Hematopoietic multipotent progenitor cell treated with erythropoietin and hydrocortisone succinate and interleukin-3 and kit ligand, for 6 days (in vitro differentiated cells): Measurements from ENCODE around the gene UBAP2.
A peak's percentile ranks its signal among the peaks of the same experiment; 100 is the strongest.
"Not testable (repeated sequence)": the region's sequence is repeated elsewhere in the genome, so short reads cannot be mapped to it uniquely, and the experiment has no call there.

Experiments used
- DNase-seq: peaks from one replicate; pipeline ENCODE4 v3.0.0-alpha.2; 2015

The UBAP2 gene

DNA sequence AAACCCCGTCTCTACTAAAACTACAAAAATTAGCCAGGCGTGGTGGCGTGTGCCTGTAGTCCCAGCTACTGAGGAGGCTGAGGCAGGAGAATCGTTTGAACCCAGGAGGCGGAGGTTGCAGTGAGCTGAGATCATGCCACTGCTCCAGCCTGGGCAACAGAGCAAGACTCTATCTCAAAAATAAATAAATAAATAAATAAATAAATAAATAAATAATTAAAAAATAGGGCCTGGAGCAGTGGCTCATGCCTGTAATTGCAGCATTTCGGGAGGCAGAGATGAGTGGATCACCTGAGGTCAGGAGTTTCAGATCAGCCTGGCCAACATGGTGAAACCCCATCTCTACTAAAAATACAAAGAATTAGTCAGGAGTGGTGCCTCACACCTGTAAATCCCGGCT lies 86.2 kb downstream of the UBAP2 start:
- DNase-seq, result not testable (repeated sequence)

DNA sequence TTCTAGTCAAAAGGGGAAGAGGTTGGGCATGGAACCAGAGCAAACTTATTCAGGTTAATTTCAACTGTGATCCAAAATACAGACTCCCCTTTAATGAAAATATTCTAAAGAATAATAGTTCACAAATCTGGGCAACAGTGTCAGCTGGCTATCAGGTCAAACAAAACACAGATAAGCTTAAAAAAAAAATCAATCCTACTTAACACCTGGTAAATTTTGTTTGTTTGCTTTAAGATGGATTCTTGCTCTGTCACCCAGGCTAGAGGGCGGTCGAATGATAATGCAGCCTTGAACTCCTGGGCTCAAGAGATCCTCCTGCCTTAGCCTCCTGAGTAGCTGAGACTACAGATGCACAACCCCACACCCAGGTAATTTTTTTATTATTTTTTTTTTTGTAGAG lies 89.0 kb downstream of the UBAP2 start:
- no peak for DNase-seq

DNA sequence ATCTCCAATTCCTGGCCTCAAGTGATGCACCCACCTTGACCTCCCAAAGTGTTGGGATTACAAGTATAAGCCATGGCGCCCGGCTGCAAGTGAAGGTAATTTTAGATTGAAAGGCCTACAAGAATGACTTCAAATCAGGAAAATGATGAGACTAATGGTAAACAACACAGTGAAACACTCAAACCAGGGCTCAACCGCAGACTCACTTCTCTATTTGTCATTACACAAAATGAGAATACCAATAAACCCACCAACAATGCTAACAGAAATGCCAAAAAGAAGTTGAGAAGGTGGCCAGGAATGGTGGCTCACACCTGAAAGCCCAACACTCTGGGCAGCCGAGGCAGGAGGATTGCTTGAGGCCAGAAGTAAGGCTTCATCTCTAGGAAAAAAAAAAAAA lies 92.1 kb downstream of the UBAP2 start:
- DNase-seq, result no peak

DNA sequence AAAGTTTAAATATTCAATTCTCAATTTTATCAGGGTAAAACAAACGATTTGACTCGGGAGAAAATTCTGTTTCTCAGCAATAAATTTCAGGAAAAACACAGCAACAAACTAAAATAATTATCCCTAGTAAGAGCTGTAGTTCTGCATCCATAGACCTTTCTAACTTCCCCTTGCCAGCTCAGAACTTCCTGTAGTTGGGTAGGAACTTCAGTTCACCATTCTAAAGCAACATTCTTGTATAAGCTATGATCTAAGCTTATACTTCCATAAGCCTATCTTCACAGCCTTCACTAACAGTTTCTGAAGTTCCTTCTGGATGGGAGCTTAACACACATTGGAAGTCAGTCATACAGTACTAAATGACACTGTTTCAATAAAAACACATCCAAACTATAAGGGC lies 96.6 kb downstream of the UBAP2 start:
- peak; percentile 13 for DNase-seq

DNA sequence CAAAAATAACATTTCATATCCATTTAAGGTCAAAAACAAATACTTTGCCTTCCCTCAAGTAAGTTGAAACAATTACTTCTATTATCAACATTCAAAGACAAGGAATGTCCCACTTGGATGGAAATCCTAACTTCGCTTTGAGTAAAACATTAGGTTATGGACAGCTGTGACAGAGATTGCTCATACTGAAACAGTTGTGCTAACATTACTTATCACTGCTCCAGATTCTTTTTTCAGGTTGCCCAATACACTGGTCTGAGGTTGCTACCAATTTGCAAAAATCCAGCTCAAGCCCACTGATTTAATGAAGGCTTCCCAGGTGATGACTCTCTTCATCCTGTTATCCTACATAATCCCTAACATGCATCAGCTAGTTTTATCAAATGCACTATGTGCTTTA lies 98.3 kb downstream of the UBAP2 start:
- no peak for DNase-seq

DNA sequence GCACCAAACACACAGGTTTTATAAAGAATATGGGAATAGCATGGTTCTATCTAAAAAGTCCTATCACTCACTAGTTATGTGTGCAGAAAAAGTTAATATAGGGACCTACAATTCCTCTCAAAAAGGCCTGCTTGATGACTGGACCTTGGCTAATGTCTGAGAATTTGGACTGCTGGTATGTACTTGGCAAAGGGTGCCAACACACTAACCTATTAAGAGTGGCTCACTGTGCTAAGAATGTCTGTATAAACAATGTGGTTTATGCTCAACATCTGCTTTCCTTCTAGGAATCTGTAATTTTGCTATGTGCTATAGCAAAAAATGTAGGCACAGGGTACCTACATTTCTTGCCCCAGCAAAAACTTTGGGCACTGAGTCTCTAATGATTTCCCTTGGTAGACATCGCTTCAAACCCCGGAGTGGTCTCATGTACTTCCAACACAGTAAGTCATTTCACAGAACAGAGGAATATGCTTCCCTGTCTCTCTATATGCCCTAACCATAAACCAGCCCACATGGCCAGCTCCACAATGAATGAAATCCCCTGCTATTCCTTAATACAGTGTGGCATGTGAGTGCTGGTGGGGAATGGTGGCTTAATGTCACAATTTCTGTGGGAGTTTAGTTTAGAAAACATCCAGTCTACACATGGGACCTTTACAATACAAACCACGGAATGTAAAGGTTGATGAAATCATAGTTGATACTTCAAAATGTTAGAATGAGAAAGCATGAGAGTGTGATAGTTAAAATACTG lies 101.7 kb downstream of the UBAP2 start:
- no peak for DNase-seq

DNA sequence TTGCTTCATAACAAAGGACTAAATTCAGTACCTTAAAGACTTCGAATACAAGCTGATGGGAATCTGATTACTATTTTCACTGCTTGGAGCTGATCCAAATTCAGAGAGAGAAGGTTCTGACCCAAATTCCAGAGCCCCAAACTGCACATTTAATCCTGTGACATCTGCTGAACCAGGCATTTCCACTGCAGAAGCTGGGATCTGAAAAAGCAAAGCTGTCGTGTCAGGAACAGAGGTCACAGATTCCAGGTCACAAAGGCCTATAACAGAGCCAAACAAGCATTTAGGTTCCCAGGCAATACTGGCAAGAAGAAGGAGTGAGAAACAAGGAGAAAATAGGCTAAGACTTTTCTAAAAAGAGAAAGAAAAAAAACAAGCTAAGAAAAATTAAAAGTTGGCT lies 105.3 kb downstream of the UBAP2 start:
- DNase-seq, result no peak

DNA sequence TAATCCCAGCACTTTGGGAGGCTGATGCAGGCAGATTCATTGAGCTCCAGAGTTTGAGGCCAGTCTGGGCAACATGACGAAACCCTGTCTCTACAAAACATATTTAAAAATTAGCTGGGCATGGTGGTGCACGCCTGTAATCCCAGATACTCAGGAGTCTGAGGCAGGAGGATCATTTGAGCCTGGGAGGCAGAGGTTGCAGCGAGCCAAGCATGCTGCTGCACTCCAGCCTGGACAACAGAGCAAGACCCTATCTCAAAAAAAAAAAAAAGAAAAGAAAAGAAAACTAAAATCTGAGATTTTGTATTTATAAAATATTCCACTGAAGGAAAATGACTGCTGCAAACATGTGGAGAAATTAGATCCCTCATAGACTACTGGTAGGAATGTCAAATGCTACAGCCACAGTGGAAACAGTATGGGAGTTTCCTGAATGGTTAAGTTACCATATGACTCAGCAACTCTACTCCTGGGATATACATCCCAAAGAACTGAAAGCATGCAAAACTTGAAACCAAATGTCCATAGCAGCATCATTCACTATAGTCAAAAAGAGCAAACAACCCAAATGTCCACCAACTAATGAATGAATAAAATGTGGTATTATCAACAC lies 106.1 kb downstream of the UBAP2 start:
- no peak for DNase-seq

DNA sequence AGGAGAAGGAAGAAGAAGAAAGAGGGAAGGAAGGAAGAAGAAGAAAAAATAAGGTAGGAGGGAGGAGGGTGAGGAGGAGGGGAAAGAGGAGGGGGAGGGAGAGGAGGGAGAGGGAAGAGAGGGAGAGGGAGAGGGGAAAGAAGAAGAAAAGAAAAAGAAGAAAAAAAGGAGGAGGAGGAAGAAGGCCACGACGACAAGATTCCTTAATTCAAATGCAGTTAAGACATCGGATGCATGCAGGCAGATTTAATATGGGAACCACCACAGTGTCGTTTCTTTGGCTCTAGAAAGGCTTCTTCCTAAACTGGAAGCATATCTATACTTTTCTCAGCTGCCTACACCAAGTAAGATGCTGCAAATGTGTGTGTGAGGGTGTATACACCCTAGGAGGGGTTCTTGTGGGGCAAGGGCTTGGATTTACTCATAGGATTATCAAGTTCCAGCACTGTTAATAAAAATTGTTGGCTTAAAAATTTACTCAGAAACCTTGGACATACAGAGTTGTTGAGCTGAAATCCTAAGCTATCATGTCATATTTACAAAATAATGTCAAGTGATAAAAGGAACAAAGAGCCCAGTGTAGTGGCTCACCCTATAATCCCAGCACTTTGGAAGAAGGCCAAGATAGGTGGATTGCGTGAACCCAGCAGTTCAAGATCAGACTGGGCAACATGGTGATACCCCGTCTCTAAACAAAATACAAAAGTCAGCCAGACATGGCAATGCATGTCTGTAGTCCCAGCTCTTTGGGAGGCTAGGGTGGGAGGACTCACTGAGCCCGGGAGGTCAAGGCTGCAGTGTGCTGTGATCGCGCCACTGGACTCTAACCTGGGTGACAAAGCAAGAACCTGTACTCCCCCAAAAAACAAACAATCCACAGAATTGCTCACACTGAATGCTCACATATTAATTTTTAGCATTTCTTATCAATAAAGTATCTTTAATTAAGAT lies 108.5 kb downstream of the UBAP2 start:
- no peak for DNase-seq

DNA sequence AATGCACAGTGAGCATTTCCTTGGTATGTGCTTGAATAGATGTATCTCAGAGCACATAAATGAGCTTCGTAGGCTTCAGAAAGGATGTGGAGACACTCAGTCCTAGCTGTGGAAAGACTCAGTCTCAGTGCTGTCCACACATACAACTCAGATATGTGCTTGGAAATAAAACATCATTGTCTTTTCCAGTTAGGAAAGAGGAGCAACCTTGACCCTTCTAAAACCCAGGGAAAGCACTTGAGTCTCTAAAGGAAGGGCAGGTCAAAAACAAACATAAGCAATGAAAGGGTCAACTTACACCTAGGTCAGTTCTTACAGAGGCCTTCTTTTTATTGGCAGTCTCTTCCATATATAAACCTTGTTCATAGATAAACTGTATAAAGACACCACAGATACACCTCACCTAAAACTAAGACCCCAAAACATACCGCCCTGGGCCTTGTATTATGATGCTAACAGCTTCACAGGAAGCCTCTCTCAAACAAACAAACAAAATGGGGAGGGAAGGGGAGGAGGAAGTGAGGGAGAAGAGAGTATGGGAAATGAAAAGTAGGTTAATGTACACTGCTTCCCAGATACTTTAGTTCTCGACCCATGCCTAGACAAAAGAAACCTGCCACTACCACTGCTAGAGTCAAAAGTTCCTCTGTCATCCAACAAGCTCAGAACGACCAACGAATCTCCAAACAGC lies 114.4 kb downstream of the UBAP2 start:
- DNase-seq, result no peak

DNA sequence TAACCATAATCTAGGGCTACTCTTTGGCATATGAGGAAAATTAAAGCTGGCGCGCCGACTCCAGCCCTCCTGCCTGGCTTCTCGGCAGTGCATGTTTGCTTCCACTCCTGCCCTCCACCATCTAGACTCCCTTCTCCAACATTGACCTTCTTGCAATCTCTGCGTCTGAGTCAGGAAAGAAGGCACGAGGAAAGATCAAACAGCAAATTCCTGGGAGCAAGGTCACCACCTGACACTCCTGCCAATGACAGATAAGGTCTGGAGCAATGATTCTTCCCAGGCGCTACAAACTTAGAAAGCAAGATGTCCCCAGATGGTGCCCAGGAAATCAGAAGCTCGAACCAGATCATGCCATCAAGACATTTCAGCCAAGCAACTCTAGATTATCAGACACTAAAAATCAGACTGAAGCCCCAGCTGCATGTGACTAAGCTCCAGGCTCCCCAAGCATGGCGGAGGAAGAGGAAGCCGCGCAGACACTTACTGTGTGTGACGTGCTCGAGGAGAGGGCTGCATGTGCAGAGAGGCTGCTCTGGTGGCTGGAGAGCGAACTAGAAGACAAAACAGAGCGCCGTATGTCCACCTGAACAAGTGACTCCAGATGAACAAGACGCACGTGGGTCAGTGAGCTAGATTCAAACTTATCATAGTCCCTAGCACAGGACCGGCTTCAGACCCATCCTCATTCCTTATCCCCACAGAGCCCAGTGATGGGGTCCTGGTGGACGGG lies 116.4 kb downstream of the UBAP2 start:
- DNase-seq, result no peak

DNA sequence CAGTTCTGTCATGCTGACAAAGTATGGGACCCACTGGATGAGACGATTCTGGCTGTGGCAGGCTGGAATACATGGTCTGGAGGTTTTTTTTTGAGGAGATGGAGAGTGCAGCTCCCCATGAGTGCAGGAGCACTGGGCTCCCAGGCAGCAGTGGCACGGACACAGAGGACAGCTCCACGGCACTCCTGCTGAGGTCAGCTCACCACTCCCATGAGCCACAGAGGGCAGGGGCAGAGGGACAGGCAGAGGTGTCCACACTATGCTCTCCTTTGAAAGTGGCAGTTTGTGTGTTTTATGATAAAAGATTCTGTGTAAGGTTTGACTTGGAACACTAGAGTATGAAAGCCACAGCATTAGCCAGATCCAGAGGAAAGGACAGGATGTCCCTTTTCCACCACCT lies 117.4 kb downstream of the UBAP2 start:
- DNase-seq, result no peak

DNA sequence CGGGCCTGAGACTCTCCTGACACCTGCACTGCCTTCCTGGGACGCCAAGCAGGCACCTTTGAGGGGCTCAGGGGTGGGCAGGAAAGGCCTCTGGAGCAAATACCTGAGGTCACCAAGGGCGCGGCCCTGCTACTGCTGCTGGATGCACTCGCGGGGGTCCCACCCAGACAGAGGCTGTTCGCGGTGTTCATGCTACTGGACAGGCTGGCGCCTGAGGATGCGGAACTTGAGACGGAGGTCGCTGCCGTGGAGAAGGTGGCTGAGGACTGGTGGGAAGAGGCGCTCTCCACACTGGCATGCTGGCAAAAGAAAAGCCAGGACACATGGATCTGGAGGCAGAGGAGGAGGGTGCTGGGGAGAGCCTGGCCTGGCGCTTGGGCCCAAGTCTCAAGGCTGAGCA lies 121.0 kb downstream of the UBAP2 start:
- no peak for DNase-seq

DNA sequence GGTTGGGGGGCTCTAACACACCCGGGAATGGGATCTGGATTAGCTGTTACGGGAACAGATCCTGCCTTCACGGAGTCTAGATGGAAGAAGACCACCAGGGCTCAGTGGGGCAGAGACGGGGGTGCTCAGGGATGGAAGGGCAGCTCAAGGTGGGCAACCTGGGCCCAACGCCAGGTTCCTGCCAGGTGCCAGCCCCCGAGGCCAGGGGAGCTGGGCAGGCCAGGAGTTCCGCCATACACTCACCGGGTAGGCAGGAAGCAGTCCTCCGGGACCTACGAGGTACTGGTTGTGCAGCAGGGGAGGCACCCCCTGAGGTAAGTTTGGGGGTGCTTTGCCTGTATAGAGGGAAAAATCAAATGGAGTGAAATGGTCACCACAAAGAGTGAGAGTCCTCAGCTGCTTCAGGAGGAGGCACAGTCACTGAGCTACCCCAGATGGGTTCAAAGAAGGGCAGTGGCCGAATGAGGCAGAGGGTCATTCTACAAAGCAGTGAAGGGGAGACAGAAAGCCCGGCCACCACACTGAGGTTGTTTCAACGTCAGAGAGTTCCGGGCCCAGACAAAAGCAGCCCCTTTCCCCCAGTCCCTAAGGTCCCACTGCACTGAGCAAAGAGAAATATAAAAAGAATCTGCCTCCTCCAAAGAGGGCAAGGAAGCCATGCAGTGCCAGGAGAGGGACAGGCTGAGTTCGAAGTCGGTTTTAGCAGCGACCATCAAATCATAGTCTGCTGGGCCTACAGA lies 121.8 kb downstream of the UBAP2 start:
- DNase-seq, result no peak

DNA sequence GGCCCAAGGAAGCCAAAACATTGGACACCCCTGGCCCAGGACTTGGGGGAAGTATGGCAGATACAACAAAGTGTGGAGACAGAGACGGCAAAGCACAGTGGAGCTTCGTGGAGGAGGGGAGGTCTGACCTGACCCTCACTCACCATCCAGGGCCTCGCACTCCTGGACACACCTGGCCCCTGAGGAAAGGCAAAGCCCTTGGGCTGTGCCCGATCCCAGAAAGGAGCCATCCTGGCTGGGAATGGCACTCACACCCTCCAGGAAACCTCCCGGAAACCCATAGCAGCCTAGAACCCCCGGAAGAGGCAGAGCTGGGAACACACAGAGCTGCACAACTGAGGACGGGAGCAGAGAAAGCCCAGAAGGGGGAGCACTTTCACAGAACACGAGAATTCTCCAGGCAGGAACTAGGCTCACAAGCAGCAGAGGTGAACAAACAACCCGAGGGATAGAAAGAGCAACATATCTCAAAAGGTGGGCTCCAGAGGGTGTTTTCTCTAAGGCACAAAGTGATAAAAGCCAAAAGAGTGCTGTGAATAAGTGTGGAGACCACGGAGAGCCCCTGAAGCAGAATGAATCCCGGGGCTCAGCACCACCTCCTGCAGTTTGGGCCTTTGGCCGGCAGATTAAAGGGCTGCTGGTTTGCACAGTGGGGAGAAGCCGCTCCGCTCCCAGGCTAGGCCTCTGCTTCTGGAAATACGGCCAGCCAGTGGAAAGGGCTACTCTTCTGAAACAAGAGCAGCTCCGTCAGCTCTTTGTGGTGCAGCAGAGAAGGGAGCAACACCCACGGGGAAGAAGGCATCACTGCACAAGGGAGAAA lies 123.5 kb downstream of the UBAP2 start:
- DNase-seq, result peak; percentile 62

DNA sequence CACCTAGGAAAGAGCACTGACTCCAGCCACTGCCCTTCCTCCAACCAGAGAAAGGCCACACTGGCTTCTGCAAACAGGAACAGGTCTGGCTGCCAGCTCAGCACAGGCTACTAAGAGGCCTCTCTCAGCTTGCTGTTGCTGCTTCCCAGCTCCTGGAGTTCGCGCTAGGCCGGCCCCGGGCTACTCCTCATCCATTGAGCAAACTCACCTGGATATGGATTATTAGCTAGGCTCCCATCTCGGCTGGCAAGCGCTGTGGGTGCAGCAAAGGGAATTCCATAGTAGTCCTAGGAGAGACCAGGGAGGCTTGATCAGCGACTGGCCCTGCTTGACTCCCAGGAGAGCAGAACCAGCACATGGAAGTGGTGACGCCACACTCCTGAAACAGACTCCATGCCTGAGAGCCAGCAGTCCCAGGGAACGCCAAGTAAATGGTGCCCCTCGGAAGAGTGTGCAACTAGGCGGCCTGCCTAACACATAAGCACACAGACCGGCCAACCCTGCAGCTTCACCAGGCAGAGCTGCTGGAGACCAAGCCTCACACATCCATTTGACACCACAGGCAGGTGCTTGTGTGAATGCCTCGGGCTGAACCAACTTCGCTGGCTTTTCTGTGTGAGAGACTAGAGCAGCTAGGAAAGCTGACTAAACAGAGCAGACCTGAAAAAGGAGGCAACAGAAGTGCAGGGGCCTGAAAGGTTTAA lies 124.5 kb downstream of the UBAP2 start:
- no peak for DNase-seq

DNA sequence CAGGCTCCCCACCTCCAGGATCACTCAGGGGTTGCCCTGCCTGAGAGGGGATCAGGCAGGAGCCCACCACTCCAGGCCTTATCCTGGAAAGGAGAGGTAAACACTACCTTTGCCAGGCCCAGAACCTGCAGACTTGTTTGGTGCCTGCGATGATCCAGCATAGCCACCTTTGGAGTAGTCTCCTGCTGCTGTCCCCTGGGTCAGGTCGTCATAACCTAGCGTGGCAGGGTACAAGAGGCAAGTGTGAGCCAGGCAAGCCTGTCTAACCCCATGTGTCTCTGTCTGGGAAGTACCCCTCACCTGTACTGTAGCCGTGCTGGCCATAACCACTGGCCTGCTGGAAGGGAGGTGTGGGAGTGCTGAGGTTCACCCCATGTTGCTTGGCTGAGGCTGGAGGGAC lies 125.6 kb downstream of the UBAP2 start:
- no peak for DNase-seq

DNA sequence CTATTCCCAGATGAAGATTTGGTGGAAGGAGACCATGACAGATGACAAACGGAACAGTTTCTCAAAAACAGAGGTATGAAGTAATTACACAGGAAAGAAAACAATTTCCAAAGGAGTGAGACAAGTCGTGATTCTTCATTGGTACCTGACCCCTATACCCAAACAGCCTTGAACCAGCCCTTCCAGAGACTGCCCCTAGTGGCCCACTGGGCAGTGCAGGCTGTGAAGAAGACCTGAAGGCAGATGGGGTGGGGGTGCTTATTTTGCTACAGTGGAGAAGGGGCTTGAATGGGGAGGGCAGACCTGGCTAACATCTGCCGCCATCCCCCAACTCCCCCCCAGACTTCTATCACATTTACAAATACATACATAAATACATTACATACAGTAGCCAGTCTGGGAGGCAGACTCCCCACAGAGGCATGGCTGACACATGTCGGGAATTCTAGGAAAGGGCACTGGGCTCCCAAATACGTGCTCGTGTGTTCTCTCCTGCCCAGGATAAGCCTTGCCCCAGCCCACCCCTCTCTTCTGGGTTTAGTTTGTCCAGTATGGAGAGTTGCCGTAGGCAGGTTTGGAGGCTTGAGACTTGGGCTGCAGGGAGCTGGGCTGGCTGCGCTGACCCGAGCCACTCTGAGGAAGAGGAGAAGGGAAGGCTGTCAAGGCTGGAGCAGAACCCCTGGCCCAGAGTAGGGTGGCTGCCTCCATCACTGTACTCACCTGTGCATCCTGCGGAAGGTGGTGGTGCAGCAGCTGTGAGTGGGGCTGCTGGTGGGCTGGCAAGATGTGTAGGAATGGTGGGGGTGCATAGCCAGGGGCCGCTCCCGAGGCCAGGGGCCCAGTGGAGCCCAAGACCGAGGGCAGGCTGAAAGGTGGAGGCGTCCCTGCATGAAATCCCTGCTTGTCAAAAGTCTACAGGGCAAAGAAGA lies 126.5 kb downstream of the UBAP2 start:
- DNase-seq, result peak; percentile 64
